G401 (cell line): Measurements from ENCODE around the gene GSTA4. TPM values are rescaled to one million over a fixed set of nuclear protein-coding genes. Genes with fewer than 3 reads are reported as not detected.
"Not testable (repeated sequence)": the region's sequence is repeated elsewhere in the genome, so short reads cannot be mapped to it uniquely, and the experiment has no call there.

Experiments
- DNase-seq: peaks from one replicate; pipeline ENCODE4 v3.0.0-alpha.2; 2015; ENCODE audit warnings: low spot score
- in situ Hi-C: cut with HindIII; loops from 2 replicates; pipeline ENCODE4 v1.10.0; 2016; ENCODE audit warnings: low sequenced_read_pairs, mixed read lengths
- total RNA-seq: library from RNA; depleted of rRNA; stranded (reverse); fragments of >200 nt; shearing (Covaris generic); gene quantifications from 2 replicates; pipeline ENCODE4 v1.2.3, GENCODE V29; 2014

Gene GSTA4
- total RNA-seq, 1 experiment from 2014 or later: 37.7 TPM

DNA sequence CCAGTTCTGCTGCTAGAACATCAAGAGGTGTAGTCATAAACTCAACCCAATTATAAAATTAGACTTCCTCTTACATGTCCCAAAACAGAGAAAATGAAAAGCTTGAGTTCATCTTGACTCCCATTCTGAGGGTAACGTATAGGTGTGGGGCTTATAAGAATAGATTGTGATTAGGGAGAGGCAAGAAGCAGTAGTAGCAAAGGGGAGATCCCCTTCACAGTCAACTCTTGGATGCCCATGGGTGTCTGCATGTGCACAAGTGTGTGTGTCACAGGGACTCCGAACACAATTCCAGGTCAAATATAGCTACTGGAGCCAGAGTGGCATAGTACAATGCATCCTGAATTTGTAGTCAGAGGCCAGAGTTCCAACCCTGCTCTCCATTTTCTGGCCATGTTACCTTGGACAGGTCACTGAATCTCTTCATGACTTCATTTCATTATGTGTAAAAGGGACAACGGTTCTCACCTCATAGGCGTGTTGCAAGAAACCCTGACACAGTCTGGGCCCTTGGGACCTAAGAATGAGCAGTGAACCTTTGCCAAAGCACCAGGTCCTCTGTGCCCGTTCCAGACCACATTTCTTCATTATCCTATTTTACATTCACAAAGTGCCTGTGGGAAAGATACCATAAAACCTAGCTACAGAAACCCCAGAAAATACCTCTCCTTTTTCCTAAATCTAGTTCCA is 11.8 kb downstream of the GSTA4 start:
- in situ Hi-C loops: no loop called here

DNA sequence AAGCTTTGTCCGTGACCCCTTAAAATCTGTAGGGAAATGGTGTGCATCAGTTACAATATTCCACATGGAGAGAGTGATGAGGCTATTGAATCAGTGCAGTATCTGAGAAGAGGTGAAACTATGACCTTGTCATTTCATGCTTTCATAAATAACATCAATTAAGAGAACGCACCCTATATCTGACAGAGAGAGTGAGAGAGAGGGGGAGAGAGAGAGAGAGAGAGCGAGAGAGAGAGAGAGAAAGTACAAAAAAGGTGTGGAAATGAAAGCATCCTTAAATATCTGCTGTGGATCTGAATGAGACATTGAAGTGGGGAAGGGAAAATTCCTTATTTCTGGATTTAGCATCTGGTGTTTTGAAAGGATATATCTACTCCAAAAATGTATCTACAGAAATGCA is 12.4 kb downstream of the GSTA4 start:
- in situ Hi-C loops: no loop called here

More for the DNA sequence above, 11.8 kb downstream of the GSTA4 start:
- no peak for DNase-seq

GRCh38 chr6:52981222-52981900 is 13.7 kb downstream of the GSTA4 start:
- DNase-seq: no peak
- in situ Hi-C loops: no loop called here

More for the DNA sequence above, 12.4 kb downstream of the GSTA4 start:
- DNase-seq: no peak

DNA sequence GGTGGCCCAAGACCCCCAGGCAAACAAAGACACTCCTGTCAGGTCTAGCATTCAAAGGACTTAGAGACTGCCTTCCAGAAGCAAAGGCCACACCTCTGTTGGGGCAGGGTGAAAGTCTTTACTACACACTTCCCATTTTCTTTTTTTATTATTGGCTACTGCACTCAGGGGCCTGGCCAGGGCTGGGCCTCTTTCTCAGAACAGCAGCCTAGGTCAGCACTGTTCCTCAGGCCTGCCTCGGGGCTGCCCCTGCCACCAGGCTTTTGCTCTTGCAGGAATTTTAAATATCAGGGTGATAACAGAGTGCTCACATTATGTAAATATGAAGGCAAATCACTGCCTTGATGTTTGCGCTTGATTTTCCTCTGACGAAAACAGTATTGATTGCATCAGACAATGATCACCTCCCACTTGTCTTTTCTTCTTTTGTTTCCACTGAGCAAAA is 18.5 kb downstream of the GSTA4 start:
- in situ Hi-C loops: no loop called here
- no peak for DNase-seq

- no peak for DNase-seq
- in situ Hi-C loops: no loop called here
Measured at GRCh38 chr6:52976149-52976548, 18.9 kb downstream of the GSTA4 start.

DNA sequence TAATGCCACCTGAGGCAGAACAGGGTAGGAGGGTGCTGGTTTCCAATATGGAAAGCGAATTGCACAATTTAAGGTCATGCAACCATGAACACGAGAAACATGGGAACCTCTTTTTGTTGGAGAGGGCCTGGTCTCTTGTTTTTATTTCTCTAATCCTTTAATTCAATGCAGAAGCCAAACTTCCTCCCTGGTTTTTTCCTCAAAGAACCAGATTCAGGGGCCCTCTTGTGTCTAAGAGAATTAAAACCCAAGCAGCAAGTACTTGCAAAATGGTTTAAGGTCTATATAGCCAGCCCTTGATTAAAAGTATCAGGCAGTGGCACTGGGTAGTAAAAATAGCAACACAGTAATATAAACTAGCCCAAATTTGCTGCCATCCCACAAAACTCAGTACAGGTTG is 19.5 kb downstream of the GSTA4 start:
- in situ Hi-C loops: no loop called here
- DNase-seq: no peak

DNA sequence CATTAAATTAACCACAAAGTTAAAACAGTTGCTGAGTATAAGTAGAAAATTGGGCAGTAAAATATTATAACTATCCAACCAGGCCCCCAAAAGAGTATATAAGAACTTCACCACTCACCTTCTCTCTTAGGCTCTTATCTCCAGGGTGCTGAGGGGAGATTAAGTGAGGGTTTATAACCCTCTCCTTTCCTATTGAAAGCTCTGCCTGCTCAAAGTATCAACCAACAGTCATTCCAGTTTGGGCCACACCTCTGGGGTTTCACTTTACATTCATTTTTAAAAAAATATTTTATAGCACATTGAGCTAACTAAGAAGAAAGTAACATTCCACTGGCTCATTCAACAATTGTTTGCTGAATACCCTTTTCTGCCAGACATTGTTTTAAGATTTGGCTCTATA is 22.1 kb downstream of the GSTA4 start:
- in situ Hi-C loops: no loop called here
- DNase-seq: no peak

GRCh38 chr6:52969359-52969758 is 25.7 kb downstream of the GSTA4 start:
- DNase-seq: no peak
- in situ Hi-C loops: no loop called here

- DNase-seq: no peak
- in situ Hi-C loops: no loop called here
Measured at GRCh38 chr6:52966101-52966500, 29.0 kb downstream of the GSTA4 start.

DNA sequence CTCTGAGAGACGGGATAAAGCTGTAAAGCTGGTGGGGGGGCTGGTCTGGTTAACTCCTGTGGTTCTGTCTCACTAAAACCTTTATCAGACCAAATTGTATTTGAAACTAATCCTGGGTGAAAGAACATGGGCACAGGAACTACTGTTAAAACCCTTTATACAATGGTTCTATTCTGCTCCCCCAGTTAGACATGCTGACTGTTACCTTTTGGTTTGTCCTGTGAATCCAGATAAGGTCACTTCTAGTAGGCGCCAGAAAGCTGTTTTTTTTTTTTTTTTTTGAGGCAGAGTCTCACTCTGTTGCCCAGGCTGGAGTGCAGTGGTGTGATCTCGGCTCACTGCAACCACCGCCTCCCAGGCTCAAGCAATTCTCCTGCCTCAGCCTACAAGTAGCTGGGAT is 29.7 kb downstream of the GSTA4 start:
- in situ Hi-C loops: no loop called here
- no peak for DNase-seq

GRCh38 chr6:52964318-52964717 is 30.8 kb downstream of the GSTA4 start:
- in situ Hi-C loops: no loop called here
- no peak for DNase-seq

- no peak for DNase-seq
- in situ Hi-C loops: no loop called here
Measured at GRCh38 chr6:52962701-52963100, 32.4 kb downstream of the GSTA4 start.

- DNase-seq, in situ Hi-C loops: not testable (repeated sequence)
Measured at GRCh38 chr6:52961022-52961421, 34.1 kb downstream of the GSTA4 start.

- DNase-seq, in situ Hi-C loops: not testable (repeated sequence)
Measured at GRCh38 chr6:52960211-52960610, 34.9 kb downstream of the GSTA4 start.

DNA sequence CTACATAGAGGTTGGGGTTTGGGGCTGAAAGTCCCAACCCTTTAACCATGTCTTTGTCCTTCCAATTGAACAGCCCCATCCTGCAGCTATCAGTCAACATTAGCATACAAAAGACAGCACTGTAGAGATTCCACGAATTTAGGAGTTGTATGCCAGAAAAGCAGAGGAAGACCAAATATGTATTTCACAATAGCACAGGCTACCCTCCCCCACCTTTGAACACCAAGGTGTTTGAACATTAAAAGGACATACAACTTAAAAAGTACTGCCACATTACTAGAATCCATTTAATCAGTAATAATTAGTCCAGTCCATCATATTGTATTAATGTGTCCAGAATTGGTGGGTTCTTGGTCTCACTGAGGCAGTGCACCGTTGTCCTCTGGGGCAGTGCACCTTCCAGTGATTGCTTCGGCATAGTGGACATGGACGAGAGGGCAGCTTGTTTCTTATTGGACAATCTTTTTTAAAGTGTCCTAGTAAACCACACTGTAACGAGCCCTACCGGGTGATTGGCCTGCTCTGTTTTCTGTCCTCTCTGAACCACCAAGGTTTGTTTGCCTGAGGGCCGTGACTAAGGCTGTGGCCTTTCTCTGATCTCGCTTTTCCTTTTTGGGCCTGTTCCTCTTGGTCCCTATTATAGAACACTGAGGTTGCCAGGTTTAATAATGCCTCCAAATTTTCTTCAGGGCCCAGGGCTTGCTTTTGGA is 36.4 kb downstream of the GSTA4 start:
- no peak for DNase-seq
- in situ Hi-C loops: no loop called here

DNA sequence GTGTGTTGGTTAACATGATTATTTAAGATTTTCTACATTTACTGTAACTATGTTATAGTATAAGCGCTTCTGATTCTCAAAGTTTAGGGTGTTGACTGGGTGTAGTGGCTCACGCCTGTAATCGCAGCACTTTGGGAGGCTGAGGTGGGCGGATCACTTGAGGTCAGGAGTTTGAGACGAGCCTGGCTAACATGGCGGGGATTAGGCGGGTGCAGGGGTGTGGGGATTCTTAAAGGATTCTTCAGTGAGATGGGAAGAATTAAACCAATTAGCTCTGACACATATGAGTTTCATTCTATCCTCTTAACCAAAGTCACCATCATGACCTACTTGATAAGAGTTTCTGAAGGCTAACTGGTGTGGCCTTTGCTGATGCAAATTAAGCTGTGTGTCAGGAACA is 39.2 kb downstream of the GSTA4 start:
- no peak for DNase-seq
- in situ Hi-C loops: no loop called here

DNA sequence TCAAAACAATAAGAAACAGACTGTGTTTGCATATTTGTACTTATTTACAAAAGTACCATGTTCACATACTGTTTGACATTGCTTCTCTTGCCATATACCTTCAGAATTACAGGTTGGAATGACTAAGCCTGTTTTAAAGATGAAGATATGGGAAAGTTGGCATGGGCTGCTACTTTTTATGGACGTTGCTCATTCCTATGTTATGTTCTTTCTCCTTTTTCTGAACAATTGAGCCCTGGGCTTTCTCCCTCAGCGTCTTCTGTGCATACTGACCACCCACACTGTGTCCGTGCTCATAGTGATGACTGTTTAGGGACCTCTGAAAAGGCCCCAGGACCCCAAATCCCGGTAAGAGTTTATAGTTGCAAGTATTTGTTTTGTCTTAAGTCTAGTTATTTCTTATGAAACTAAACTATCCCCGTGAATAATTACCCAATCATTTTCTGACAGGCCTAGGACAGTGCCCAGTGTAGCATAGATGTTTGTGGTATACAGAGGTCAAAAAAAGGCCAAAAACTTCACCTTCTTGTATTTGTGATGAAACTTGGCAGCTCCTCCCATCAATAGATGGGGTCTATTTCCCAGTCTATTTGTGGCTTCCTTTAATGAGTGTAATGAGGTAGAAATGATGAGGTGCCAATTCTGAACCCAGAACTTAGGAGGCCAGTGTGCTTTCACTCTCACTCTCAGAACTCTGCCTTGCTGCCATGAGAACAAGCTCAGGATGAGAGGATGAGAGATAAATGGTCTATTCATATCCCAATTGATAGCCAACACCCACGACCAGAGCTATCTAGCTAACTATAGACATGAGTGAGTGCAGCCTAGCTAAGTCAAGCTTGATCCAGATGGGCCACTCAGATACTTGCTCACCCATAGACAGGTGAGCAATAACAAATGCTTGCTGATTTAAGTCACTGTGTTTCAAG is 40.9 kb downstream of the GSTA4 start:
- in situ Hi-C loops: no loop called here
- DNase-seq: no peak

GRCh38 chr6:52946306-52946705 is 48.8 kb downstream of the GSTA4 start:
- in situ Hi-C loops: no loop called here
- no peak for DNase-seq

DNA sequence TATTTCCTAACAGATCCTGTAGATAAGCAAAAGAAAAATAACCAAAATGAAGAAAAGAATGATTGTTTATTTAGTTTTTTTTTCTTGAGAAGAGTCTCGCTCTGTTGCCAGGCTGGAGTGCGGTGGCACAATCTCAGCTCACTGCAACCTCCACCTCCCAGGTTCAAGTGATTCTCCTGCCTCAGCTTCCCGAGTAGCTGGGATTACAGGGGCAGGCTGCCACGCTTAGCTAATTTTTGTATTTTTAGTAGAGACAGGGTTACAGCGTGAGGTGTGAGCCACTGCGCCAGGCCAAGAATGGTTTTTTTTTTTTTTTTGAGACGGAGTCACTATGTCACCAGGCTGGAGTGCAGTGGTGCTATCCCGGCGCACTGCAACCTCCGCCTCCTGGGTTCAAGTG is 52.3 kb downstream of the GSTA4 start:
- DNase-seq, in situ Hi-C loops: not testable (repeated sequence)
